GM12874 (cell line): ENCODE measurements around the gene URAD.

Experiments
- TF ChIP-seq, protein P1 (sequence below): IDR thresholded peaks from 2 replicates; pipeline ENCODE4 v1.5.1; 2011; ENCODE audit warnings: low read depth, mild to moderate bottlenecking, control low read depth, low read length, moderate library complexity; ENCODE audit not compliant: insufficient read depth

Gene URAD

GRCh38 chr13:27929868-27930267 lies 58.6 kb downstream of the URAD start:
- TF ChIP-seq, protein P1, sequence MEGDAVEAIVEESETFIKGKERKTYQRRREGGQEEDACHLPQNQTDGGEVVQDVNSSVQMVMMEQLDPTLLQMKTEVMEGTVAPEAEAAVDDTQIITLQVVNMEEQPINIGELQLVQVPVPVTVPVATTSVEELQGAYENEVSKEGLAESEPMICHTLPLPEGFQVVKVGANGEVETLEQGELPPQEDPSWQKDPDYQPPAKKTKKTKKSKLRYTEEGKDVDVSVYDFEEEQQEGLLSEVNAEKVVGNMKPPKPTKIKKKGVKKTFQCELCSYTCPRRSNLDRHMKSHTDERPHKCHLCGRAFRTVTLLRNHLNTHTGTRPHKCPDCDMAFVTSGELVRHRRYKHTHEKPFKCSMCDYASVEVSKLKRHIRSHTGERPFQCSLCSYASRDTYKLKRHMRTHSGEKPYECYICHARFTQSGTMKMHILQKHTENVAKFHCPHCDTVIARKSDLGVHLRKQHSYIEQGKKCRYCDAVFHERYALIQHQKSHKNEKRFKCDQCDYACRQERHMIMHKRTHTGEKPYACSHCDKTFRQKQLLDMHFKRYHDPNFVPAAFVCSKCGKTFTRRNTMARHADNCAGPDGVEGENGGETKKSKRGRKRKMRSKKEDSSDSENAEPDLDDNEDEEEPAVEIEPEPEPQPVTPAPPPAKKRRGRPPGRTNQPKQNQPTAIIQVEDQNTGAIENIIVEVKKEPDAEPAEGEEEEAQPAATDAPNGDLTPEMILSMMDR = no peak

DNA sequence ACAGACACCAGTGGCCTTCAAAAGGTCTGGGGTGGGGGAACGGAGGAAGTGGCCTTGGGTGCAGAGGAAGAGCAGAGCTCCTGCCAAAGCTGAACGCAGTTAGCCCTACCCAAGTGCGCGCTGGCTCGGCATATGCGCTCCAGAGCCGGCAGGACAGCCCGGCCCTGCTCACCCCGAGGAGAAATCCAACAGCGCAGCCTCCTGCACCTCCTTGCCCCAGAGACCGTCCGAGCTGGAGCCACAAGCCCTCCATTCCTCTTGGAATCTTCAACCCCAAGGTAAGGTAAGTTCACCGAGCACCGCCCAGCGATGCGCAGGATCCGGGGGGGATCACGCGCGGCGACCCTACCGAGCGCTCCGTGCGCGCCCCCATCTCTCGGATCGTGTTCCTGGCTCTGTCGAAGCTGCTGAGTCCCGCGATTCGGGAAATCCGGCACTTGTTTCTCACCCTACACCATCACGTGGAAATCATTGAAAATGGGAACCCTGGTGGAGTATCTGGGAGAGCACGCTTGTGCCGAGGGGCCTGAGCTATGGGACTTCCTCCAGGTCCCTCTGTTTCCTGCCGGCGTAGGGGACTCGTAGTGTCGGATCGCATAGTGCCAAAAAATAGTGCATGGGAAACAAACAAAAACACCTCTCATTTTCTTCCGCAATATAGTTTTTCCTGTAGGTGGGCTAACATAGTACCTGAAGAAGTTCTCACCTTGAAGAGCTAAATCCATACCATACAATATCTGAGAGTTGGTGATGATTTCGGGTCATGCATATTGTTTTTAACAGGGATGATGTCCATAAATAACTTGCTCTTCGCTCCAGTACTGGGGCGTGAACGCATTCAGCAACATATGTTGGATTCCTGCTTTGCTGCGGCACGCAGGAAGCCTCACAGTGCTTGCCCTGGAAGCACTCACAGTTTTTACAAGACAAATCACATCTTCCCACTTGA lies 59.4 kb downstream of the URAD start:
- TF ChIP-seq, protein P1 = no peak

DNA sequence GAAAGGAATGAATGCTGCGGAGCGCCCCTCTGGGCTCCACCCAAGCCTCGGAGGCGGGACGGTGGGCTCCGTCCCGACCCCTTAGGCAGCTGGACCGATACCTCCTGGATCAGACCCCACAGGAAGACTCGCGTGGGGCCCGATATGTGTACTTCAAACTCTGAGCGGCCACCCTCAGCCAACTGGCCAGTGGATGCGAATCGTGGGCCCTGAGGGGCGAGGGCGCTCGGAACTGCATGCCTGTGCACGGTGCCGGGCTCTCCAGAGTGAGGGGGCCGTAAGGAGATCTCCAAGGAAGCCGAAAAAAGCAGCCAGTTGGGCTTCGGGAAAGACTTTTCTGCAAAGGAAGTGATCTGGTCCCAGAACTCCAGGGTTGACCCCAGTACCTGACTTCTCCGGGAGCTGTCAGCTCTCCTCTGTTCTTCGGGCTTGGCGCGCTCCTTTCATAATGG lies 60.1 kb downstream of the URAD start:
- TF ChIP-seq, protein P1 = no peak
